Heart left ventricle (tissue), 13 donors: Measurements from ENCODE around the gene TEDC2.

Source experiments
- POLR2A ChIP-seq, 2 donors: fragments of 450-650 bp; IDR thresholded peaks; one replicate each; pipeline ENCODE4 v1.6.1; 2017; ENCODE audit warnings: antibody characterized with exemption in 2 of 2, mild to moderate bottlenecking in 2 of 2, moderate library complexity in 2 of 2
- TF ChIP-seq, protein P1 (sequence below), 12 donors: fragments of 200-600 bp; sonication (generic) in 4 of 12; IDR thresholded peaks; one replicate each; pipeline versions ENCODE4 v1.5.0 to v1.8.0; 2018 to 2022; ENCODE audit warnings: antibody characterized with exemption in 12 of 12, mild to moderate bottlenecking in 5 of 12
- donor health status: ischemic (EF 13 %, LVEDD 7.1; RV severe dilation, severe dysfunction).
- donor health status: DM: no; HTN: yes; CAD: no.
- donor health status: DM: no; HTN: no; CAD: no.
- donor health status: ischemic (EF 25% LVEDD 6.9; RV normal size, moderate dysfunction).
- donor health status: ischemic (EF 25% LVEDD 5.7; RV mildly dilated, moderate dysfunction).
- donor health status: ischemic (EF 35%, LVEDD 5.7; RV mildly dilated, moderate dysfunction).
- donor health status: nonischemic (EF 11% LVEDD 7.7; RV severe dilation, severe dysfunction).
- donor health status: DM: yes; HTN: yes; CAD: no.
- donor health status: PGD.
- donor health status: ischemic (EF 29% LVEDD 5.4; RV normal size, mild dysfunction).
- donor health status: nonischemic (EF 23%, LVEDD 6.1; RV moderate dilation, normal function).

DNA sequence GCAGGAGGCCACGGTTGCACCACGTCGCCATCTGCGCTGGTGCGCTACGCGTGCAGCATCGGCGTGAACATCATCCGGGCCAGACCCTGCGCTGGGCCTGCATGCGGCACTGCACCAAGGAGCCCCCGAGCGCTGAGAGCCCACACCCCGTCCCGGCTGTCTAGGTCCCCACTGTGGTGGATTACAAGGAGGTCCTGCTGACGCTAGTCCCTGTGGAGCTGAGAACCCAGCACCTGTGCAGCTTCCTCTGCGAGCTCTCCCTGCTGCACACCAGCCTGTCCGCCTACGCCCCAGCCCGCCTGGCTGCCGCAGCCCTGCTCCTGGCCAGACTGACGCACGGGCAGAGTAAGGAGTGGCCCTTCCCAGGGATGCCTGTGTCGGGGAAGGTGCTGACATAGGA lies 10.8 kb upstream of the TEDC2 start:
- TF ChIP-seq, protein P1, sequence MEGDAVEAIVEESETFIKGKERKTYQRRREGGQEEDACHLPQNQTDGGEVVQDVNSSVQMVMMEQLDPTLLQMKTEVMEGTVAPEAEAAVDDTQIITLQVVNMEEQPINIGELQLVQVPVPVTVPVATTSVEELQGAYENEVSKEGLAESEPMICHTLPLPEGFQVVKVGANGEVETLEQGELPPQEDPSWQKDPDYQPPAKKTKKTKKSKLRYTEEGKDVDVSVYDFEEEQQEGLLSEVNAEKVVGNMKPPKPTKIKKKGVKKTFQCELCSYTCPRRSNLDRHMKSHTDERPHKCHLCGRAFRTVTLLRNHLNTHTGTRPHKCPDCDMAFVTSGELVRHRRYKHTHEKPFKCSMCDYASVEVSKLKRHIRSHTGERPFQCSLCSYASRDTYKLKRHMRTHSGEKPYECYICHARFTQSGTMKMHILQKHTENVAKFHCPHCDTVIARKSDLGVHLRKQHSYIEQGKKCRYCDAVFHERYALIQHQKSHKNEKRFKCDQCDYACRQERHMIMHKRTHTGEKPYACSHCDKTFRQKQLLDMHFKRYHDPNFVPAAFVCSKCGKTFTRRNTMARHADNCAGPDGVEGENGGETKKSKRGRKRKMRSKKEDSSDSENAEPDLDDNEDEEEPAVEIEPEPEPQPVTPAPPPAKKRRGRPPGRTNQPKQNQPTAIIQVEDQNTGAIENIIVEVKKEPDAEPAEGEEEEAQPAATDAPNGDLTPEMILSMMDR (IDR thresholded peaks at IDR 0.05): no peak
- TF ChIP-seq POLR2A (IDR thresholded peaks at IDR 0.05): no peak
